ENCODE measurements around the gene FHIT.

The FHIT gene

GRCh38 chr3:60779637-60780036, 471.6 kb downstream of the FHIT start:
- no peak for TF ChIP-seq CTCF (conservative IDR thresholded peaks at IDR 0.05; ENCODE audit: low read depth, low read length)
- H3K4me3 ChIP-seq (ENCODE audit: low read length): no peak overlapping the region
- no peak for DNase-seq (ENCODE audit: low read depth)

GRCh38 chr3:60775985-60776384, 475.3 kb downstream of the FHIT start:
- DNase-seq (ENCODE audit: low read depth): no peak
- H3K4me3 ChIP-seq (ENCODE audit: low read length): no peak overlapping the region
- TF ChIP-seq CTCF (conservative IDR thresholded peaks at IDR 0.05; ENCODE audit: low read depth, low read length): no peak

- no peak for TF ChIP-seq CTCF (conservative IDR thresholded peaks at IDR 0.05; ENCODE audit: low read depth, low read length)
- DNase-seq (ENCODE audit: low read depth): no peak
These were observed 476.6 kb downstream of the FHIT start for GRCh38 chr3:60774617-60775016.

GRCh38 chr3:60772584-60772983, 478.7 kb downstream of the FHIT start:
- DNase-seq (ENCODE audit: low read depth): no peak
- no peak overlapping the region for H3K4me3 ChIP-seq (ENCODE audit: low read length)
- TF ChIP-seq CTCF (conservative IDR thresholded peaks at IDR 0.05; ENCODE audit: low read depth, low read length): no peak

More at GRCh38 chr3:60774617-60775016, 476.6 kb downstream of the FHIT start:
- no peak overlapping the region for H3K4me3 ChIP-seq (ENCODE audit: low read length)

- TF ChIP-seq CTCF (conservative IDR thresholded peaks at IDR 0.05; ENCODE audit: low read depth, low read length): no peak
- no peak overlapping the region for H3K4me3 ChIP-seq (ENCODE audit: low read length)
- no peak for DNase-seq (ENCODE audit: low read depth)
These were observed 479.5 kb downstream of the FHIT start for GRCh38 chr3:60771766-60772165.

GRCh38 chr3:60770532-60770931, 480.7 kb downstream of the FHIT start:
- no peak for TF ChIP-seq CTCF (conservative IDR thresholded peaks at IDR 0.05; ENCODE audit: low read depth, low read length)
- DNase-seq (ENCODE audit: low read depth): no peak
- no peak overlapping the region for H3K4me3 ChIP-seq (ENCODE audit: low read length)

- TF ChIP-seq CTCF (conservative IDR thresholded peaks at IDR 0.05; ENCODE audit: low read depth, low read length): no peak
- no peak overlapping the region for H3K4me3 ChIP-seq (ENCODE audit: low read length)
- no peak for DNase-seq (ENCODE audit: low read depth)
These were observed 483.7 kb downstream of the FHIT start for GRCh38 chr3:60767536-60767935.
